Small intestine (tissue), 16 donors: ENCODE data around the gene USP17L5. TPM values are rescaled to one million over a fixed set of nuclear protein-coding genes. Genes with fewer than 3 reads are reported as not detected.
"Not testable (repeated sequence)": the region's sequence is repeated elsewhere in the genome, so short reads cannot be mapped to it uniquely, and the experiment has no call there.

ENCODE experiments used
- DNase-seq, 2 donors: peaks; one replicate each; pipeline versions ENCODE4 v3.0.0 to v3.0.0-alpha.2; 2013
- FAIRE-seq: peaks from 2 replicates; lab custom pipeline; 2012; peaks lifted over from hg19 to GRCh38; lab: Jason Lieb, UNC
- H3K27ac ChIP-seq, 3 donors: one replicate each; pipeline ENCODE4 v1.5.1; 2013; ENCODE audit warnings: low read length in 2 of 3, mild to moderate bottlenecking in 2 of 3, control low read depth in 1 of 3, inconsistent platforms in 1 of 3, low read depth in 1 of 3, moderate library complexity in 1 of 3
- H3K27me3 ChIP-seq, 3 donors: one replicate each; pipeline ENCODE4 v1.6.1; 2013; ENCODE audit warnings: low read length in 3 of 3, inconsistent platforms in 1 of 3; ENCODE audit not compliant: control insufficient read depth in 3 of 3, insufficient read depth in 3 of 3
- H3K36me3 ChIP-seq, 3 donors: one replicate each; pipeline ENCODE4 v1.6.1; 2013; ENCODE audit warnings: low read length in 3 of 3, inconsistent platforms in 1 of 3, low read depth in 1 of 3, mild to moderate bottlenecking in 1 of 3, moderate library complexity in 1 of 3; ENCODE audit not compliant: control insufficient read depth in 3 of 3, insufficient read depth in 2 of 3
- H3K4me1 ChIP-seq, 3 donors: one replicate each; pipeline ENCODE4 v1.6.1; 2013; ENCODE audit warnings: low read length in 2 of 3, inconsistent platforms in 1 of 3, low read depth in 1 of 3, mild to moderate bottlenecking in 1 of 3, moderate library complexity in 1 of 3; ENCODE audit not compliant: control insufficient read depth in 3 of 3, insufficient read depth in 2 of 3
- H3K4me3 ChIP-seq, 3 donors: one replicate each; pipeline ENCODE4 v1.5.1; 2013; ENCODE audit warnings: low read length in 3 of 3, control low read depth in 1 of 3, inconsistent platforms in 1 of 3, low read depth in 1 of 3, mild to moderate bottlenecking in 1 of 3, moderate library complexity in 1 of 3
- H3K9me3 ChIP-seq, 2 donors: one replicate each; pipeline ENCODE4 v1.6.1; 2013; ENCODE audit warnings: low read depth in 1 of 2, low read length in 1 of 2; ENCODE audit not compliant: control insufficient read depth in 2 of 2, insufficient read depth in 1 of 2
- WGBS, 3 donors: extraction: QIAGEN DNeasy Blood & Tissue Kit; methylation state at CpG; one replicate each; pipeline ENCODE4 v1.1.7; 2013; 5-methylcytosine and 5-hydroxymethylcytosine counted together
- long read RNA-seq, 10 donors: transcript quantifications; one replicate each; lab custom pipeline, GENCODE V29; 2026
- polyA plus RNA-seq, 4 donors: library from polyadenylated mRNA; stranded (reverse) in 3 of 4; unstranded in 1 of 4; fragments of 200-250 nt in 3 of 4; fragments of 120-200 nt in 1 of 4; gene quantifications; one replicate each; pipeline versions ENCODE4 v1.2.1 to v1.2.3, GENCODE V29; 2013
- donor health status: healthy with polysubstance abuse.
- donor health status: control.
- donor health status: control.
- donor health status: Bipolar disorder and iron deficiency.
- donor health status: healthy.

USP17L5 gene
- not detected for polyA plus RNA-seq
- long read RNA-seq, donor 1: 0 reads
- long read RNA-seq, donor 2: 0 reads
- long read RNA-seq, donor 3: 0 reads
- long read RNA-seq, donor 4: 0 reads
- long read RNA-seq, donor 5: 0 reads
- long read RNA-seq, donor 6: 0 reads
- long read RNA-seq, donor 7: 0 reads
- long read RNA-seq, donor 8: 0 reads
- long read RNA-seq, donor 9: 0 reads
- long read RNA-seq, donor 10: 0 reads

GRCh38 chr4:9339103-9339502 is at the start of gene USP17L5:
Gene USP17L5 (plus strand): TSS chr4:9339403. CDS start chr4:9339403, 0 bp downstream.
- H3K9me3 ChIP-seq, H3K27ac ChIP-seq, H3K4me3 ChIP-seq, DNase-seq, H3K36me3 ChIP-seq, H3K4me1 ChIP-seq, H3K27me3 ChIP-seq, FAIRE-seq: not testable (repeated sequence)
- no CpG with 5 or more reads among the region's 15 CpGs for WGBS, 3 donors

DNA sequence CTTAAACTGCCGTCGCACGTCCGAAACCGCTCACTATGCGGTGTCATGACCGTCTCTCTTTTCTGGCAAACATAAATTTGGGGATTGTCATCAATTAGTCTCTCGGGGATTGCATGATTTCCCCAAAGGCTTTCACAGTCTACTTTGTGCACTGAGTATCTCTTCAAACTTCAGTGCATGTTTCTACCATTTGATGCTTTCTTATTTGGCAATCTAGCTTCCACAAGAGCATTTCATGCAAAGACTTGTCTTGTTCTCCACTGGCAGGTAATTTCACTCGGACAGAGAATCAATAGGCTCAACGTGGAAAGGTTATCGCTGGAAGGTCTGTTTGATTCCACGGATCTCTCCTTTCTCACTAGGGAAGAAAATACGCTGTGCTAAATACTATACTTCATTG is 15.0 kb upstream of the USP17L5 start:
- H3K27me3 ChIP-seq, H3K9me3 ChIP-seq, DNase-seq, H3K4me1 ChIP-seq, FAIRE-seq, H3K4me3 ChIP-seq, H3K27ac ChIP-seq, H3K36me3 ChIP-seq: not testable (repeated sequence)
- WGBS, 3 donors: 91 to 95% (median 93%) methylated on average over 1 of the region's 13 CpGs

DNA sequence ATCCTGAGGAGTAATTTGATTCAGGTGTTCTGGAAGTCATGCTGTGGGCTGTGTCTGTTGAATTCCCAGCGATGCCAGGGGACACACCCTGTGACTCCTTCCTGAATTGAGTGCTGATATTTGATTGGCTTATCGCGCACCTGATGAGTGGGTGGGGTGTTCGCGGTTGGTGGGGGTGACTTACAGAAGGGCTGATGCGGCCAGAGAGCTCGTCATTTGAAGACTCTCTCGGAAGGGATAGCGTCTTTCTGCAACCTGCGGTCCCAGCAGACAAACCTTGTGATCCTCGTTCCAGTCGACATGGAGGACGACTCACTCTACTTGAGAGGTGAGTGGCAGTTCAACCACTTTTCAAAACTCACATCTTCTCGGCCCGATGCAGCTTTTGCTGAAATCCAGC is 14.3 kb upstream of the USP17L5 start, which contains the start of gene USP17L24:
TSS of gene USP17L24 (plus strand) at position 301 of the 400 bp plus-strand sequence. CDS start at position 301, 0 bp downstream.
- FAIRE-seq: not testable (repeated sequence)

GRCh38 chr4:9329611-9330010 is 9.6 kb upstream of the USP17L5 start, which contains the start of gene USP17L25:
Gene USP17L25 (plus strand): TSS chr4:9329911. CDS start chr4:9329911, 0 bp downstream.
- H3K36me3 ChIP-seq, H3K27ac ChIP-seq, DNase-seq, H3K27me3 ChIP-seq, H3K4me1 ChIP-seq, H3K9me3 ChIP-seq, FAIRE-seq, H3K4me3 ChIP-seq: not testable (repeated sequence)
- no CpG with 5 or more reads among the region's 15 CpGs for WGBS, 3 donors

More for the DNA sequence above, 14.3 kb upstream of the USP17L5 start, which contains the start of gene USP17L24:
- H3K4me1 ChIP-seq, DNase-seq, H3K27me3 ChIP-seq, H3K9me3 ChIP-seq, H3K4me3 ChIP-seq, H3K36me3 ChIP-seq, H3K27ac ChIP-seq: not testable (repeated sequence)
- WGBS, 3 donors: no CpG with 5 or more reads among the region's 15 CpGs

DNA sequence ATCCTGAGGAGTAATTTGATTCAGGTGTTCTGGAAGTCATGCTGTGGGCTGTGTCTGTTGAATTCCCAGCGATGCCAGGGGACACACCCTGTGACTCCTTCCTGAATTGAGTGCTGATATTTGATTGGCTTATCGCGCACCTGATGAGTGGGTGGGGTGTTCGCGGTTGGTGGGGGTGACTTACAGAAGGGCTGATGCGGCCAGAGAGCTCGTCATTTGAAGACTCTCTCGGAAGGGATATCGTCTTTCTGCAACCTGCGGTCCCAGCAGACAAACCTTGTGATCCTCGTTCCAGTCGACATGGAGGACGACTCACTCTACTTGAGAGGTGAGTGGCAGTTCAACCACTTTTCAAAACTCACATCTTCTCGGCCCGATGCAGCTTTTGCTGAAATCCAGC is 4.8 kb upstream of the USP17L5 start, which contains the start of gene USP17L26:
TSS of gene USP17L26 (plus strand) at position 301 of the 400 bp plus-strand sequence. CDS start at position 301, 0 bp downstream.
- FAIRE-seq, H3K4me3 ChIP-seq, H3K36me3 ChIP-seq, H3K27ac ChIP-seq, H3K4me1 ChIP-seq, H3K9me3 ChIP-seq, H3K27me3 ChIP-seq, DNase-seq: not testable (repeated sequence)
- WGBS, 3 donors: 100% methylated on average over 3 of the region's 15 CpGs; no CpG with 5 or more reads in 2 of the 3 donors

- not testable (repeated sequence) for H3K4me1 ChIP-seq, FAIRE-seq, H3K9me3 ChIP-seq, DNase-seq, H3K27me3 ChIP-seq, H3K27ac ChIP-seq, H3K4me3 ChIP-seq, H3K36me3 ChIP-seq
- WGBS, 3 donors: no CpG with 5 or more reads among the region's 15 CpGs
Observed at GRCh38 chr4:9343848-9344247, 4.6 kb downstream of the USP17L5 start, which contains the start of gene USP17L27. Gene USP17L27 (plus strand): TSS chr4:9344148. CDS start chr4:9344148, 0 bp downstream.

DNA sequence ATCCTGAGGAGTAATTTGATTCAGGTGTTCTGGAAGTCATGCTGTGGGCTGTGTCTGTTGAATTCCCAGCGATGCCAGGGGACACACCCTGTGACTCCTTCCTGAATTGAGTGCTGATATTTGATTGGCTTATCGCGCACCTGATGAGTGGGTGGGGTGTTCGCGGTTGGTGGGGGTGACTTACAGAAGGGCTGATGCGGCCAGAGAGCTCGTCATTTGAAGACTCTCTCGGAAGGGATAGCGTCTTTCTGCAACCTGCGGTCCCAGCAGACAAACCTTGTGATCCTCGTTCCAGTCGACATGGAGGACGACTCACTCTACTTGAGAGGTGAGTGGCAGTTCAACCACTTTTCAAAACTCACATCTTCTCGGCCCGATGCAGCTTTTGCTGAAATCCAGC is 9.4 kb downstream of the USP17L5 start, which contains the start of gene USP17L28:
TSS of gene USP17L28 (plus strand) at position 301 of the 400 bp plus-strand sequence. CDS start at position 301, 0 bp downstream.
- not testable (repeated sequence) for H3K36me3 ChIP-seq, DNase-seq, H3K27ac ChIP-seq, H3K4me3 ChIP-seq, H3K27me3 ChIP-seq, H3K9me3 ChIP-seq, H3K4me1 ChIP-seq, FAIRE-seq
- WGBS, 3 donors: no CpG with 5 or more reads among the region's 15 CpGs

- H3K27me3 ChIP-seq, DNase-seq, H3K36me3 ChIP-seq, H3K4me3 ChIP-seq, H3K27ac ChIP-seq, H3K4me1 ChIP-seq, H3K9me3 ChIP-seq, FAIRE-seq: not testable (repeated sequence)
- 93 to 96% (median 96%) methylated on average over 3 to 13 of the region's 18 CpGs for WGBS, 3 donors
Observed at GRCh38 chr4:9350866-9351265, 11.7 kb downstream of the USP17L5 start.
